Measurements from ENCODE around the gene SIRPB2. TPM values are rescaled to one million over a fixed set of nuclear protein-coding genes. Genes with fewer than 3 reads are reported as not detected.

The SIRPB2 gene
- total and polyA plus RNA-seq, 2 of the 8 experiments (the other 6 are each of a cell fraction or from before 2014, with no cell fraction given): 0.28 TPM; not detected in 1

- Histone ChIP-seq H3K14ac (ENCODE audit: insufficient read length) (no peak overlapping the region), H4K8ac (ENCODE audit: extremely low read depth, insufficient read depth, low read length) (no peak overlapping the region), H2BK120ac (replicated peaks; ENCODE audit: low read depth, low read length) (no peak overlapping the region), H3K79me2 (ENCODE audit: control insufficient read depth in 1 of 2, insufficient read depth in 2 of 2, low read length in 2 of 2) (no peaks in the 10 kb centered on the region), H2BK5ac (ENCODE audit: low read depth, low read length) (no peak overlapping the region), H4K91ac (replicated peaks; ENCODE audit: insufficient read length, low read length) (no peak overlapping the region), H3K4ac (replicated peaks; ENCODE audit: insufficient read length, low read depth, low read length) (no peak overlapping the region), H3K23ac (ENCODE audit: insufficient read length) (no peak overlapping the region), H2AK5ac (ENCODE audit: low read depth, low read length) (no peak overlapping the region), H3K4me1 (replicated peaks in 1 of 4; ENCODE audit: control insufficient read depth in 3 of 4, insufficient read depth in 4 of 4, low read length in 3 of 4) (peaks cover 0 to 3% (median 0%) of the 10 kb centered on the region in 4 experiments; a peak in 1 of 7 replicates), H3K23me2 (ENCODE audit: low read depth, low read length) (no peaks in the 10 kb centered on the region; the same call in 1 of the 2 replicates), H3K27me3 (replicated peaks in 1 of 4; ENCODE audit: control insufficient read depth in 3 of 4, extremely low read depth in 1 of 4, insufficient read depth in 3 of 4, low read length in 3 of 4) (peaks cover 0 to 2% (median 0%) of the 10 kb centered on the region in 4 experiments; a peak in 3 of 7 replicates), H3K18ac (ENCODE audit: extremely low read depth, low read length) (no peak overlapping the region), H3K9me3 (ENCODE audit: insufficient read depth in 2 of 2, low read depth in 1 of 2, low read length in 1 of 2) (no peaks in the 10 kb centered on the region), H2BK20ac (ENCODE audit: low read length) (no peak overlapping the region), H3K4me3 (ENCODE audit: extremely low read depth in 1 of 4, insufficient read depth in 2 of 4, low read depth in 3 of 4, low read length in 4 of 4) (no peak overlapping the region), H2BK15ac (ENCODE audit: low read length) (no peak overlapping the region), H3K9ac (replicated peaks in 1 of 4; ENCODE audit: extremely low read depth in 1 of 4, low read depth in 3 of 4, low read length in 3 of 4) (no peak overlapping the region), H2AFZ (ENCODE audit: low read length) (peak overlapping the region; percentile 8; the same call in 1 of the 2 replicates), H3K36me3 (ENCODE audit: control insufficient read depth in 2 of 4, insufficient read depth in 4 of 4, low read length in 3 of 4) (no peaks in the 10 kb centered on the region), H4K20me1 (replicated peaks in 1 of 2; ENCODE audit: control insufficient read depth in 1 of 2, insufficient read depth in 2 of 2, low read length in 2 of 2) (no peaks in the 10 kb centered on the region), H2BK12ac (ENCODE audit: low read depth, low read length) (no peak overlapping the region), H3K56ac (replicated peaks; ENCODE audit: insufficient read length, low read depth, low read length) (no peak overlapping the region), H3K4me2 (ENCODE audit: insufficient read depth in 1 of 2, low read depth in 2 of 2, low read length in 2 of 2) (no peak overlapping the region), H3K79me1 (ENCODE audit: low read depth, low read length) (no peaks in the 10 kb centered on the region), H4K5ac (ENCODE audit: insufficient read length, low read depth, low read length) (no peak overlapping the region), H3K27ac (ENCODE audit: low read depth, low read length) (no peak overlapping the region)
- no peak for TF ChIP-seq BRCA1 (IDR thresholded peaks at IDR 0.05; ENCODE audit: low read depth, low read length)
- peak; percentile 2 to 52 (median 39); a peak in 3 of 4 replicates for TF ChIP-seq CTCF (IDR thresholded peaks at IDR 0.05; ENCODE audit: control extremely low read depth in 1 of 3, insufficient read depth in 1 of 3, low read depth in 1 of 3, low read length in 3 of 3)
- TF ChIP-seq SIN3A (conservative IDR thresholded peaks at IDR 0.05 in 1 of 2, IDR thresholded peaks at IDR 0.05 in 1 of 2; ENCODE audit: low read depth in 1 of 2, low read length in 2 of 2): no peak
- peak; percentile 57 to 58 for TF ChIP-seq RAD21 (IDR thresholded peaks at IDR 0.05 in 1 of 2, conservative IDR thresholded peaks at IDR 0.05 in 1 of 2; ENCODE audit: low read depth in 2 of 2, low read length in 2 of 2)
- no peak for TF ChIP-seq TCF12 (IDR thresholded peaks at IDR 0.05; ENCODE audit: low read depth, low read length)
- TF ChIP-seq SAP30 (IDR thresholded peaks at IDR 0.05; ENCODE audit: insufficient read depth, insufficient replicate concordance, low read length): no peak
- 78% methylated on average over 9 of the region's 9 CpGs; no CpG with 5 or more reads in 1 of the 2 experiments for WGBS, 2 experiments (ENCODE audit: extremely low coverage in 1 of 2, insufficient coverage in 1 of 2, insufficient read length in 1 of 2, insufficient replicate concordance in 2 of 2, low coverage in 1 of 2, low lambda C conversion rate in 2 of 2, missing lambda C conversion rate in 1 of 2)
- FAIRE-seq (peak; percentile 90), DNase-seq (ENCODE audit: low read depth in 1 of 2, low spot score in 2 of 2) (no peak)
- ChIA-PET CTCF (ENCODE audit: partially characterized antibody) (interaction anchor here (0.7 to 4.3 kb wide), 20 partner anchors 9 to 323 kb away, joined by 3 to 29 read pairs (median 4); partner anchors contain the start of gene SIRPD), POLR2A (ENCODE audit: partially characterized antibody) (interaction anchor here (0.7 to 1.7 kb wide), 2 partner anchors 44 to 140 kb away, joined by 3 read pairs; no protein-coding TSS in a partner anchor)
Observed at GRCh38 chr20:1509237-1509636, 18.0 kb upstream of the SIRPB2 start.

Measured in H1 (cell line).